ENCODE results near the gene ZBTB21. TPM values are rescaled to one million over a fixed set of nuclear protein-coding genes. Genes with fewer than 3 reads are reported as not detected.

The ZBTB21 gene
- total RNA-seq, 1 donor from 2014 or later = 21.2 TPM

GRCh38 chr21:42037516-42037915 is 27.4 kb upstream of the ZBTB21 start:
- Mint-ChIP-seq H3K27me3 (ENCODE audit: low read depth) (no peaks in the 10 kb centered on the region), H3K9me3 (ENCODE audit: low read depth) (peaks cover 6% of the 10 kb centered on the region)

DNA sequence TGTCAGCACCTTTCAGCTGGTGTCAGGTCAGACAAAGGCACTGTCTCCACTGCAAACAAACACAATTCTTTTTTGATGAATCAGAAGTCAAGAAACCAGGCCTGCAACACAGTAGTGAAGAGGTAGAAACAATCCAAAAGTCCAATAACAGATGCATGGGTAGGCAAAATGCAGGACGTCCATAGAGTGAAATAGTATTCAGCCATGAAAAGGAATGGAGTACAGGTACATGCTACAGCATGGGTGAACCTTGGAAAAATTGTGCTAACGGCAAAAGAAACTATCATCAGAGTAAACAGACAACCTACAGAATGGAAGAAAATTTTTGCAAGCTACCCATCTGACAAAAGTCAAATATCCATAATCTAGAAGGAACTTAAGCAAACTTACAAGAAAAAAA is 26.2 kb upstream of the ZBTB21 start:
- Mint-ChIP-seq H3K9me3 (ENCODE audit: low read depth) (peaks cover 6% of the 10 kb centered on the region), H3K4me1 (ENCODE audit: low read depth) (peaks cover 19% of the 10 kb centered on the region), H3K27me3 (ENCODE audit: low read depth) (no peaks in the 10 kb centered on the region), H3K27ac (ENCODE audit: unreplicated experiment) (no peak overlapping the region), H3K4me3 (ENCODE audit: unreplicated experiment) (no peak overlapping the region), H3K36me3 (ENCODE audit: low read depth) (no peaks in the 10 kb centered on the region)
- no peak for DNase-seq (ENCODE audit: low spot score)
- TF ChIP-seq, protein P1, sequence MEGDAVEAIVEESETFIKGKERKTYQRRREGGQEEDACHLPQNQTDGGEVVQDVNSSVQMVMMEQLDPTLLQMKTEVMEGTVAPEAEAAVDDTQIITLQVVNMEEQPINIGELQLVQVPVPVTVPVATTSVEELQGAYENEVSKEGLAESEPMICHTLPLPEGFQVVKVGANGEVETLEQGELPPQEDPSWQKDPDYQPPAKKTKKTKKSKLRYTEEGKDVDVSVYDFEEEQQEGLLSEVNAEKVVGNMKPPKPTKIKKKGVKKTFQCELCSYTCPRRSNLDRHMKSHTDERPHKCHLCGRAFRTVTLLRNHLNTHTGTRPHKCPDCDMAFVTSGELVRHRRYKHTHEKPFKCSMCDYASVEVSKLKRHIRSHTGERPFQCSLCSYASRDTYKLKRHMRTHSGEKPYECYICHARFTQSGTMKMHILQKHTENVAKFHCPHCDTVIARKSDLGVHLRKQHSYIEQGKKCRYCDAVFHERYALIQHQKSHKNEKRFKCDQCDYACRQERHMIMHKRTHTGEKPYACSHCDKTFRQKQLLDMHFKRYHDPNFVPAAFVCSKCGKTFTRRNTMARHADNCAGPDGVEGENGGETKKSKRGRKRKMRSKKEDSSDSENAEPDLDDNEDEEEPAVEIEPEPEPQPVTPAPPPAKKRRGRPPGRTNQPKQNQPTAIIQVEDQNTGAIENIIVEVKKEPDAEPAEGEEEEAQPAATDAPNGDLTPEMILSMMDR (IDR thresholded peaks at IDR 0.05) = no peak

More at GRCh38 chr21:42037516-42037915, 27.4 kb upstream of the ZBTB21 start:
- Mint-ChIP-seq H3K27ac (ENCODE audit: unreplicated experiment) (no peak overlapping the region), H3K36me3 (ENCODE audit: low read depth) (no peaks in the 10 kb centered on the region), H3K4me3 (ENCODE audit: unreplicated experiment) (no peak overlapping the region), H3K4me1 (ENCODE audit: low read depth) (peaks cover 24% of the 10 kb centered on the region)
- no peak for DNase-seq (ENCODE audit: low spot score)
- TF ChIP-seq, protein P1 (IDR thresholded peaks at IDR 0.05) = no peak

DNA sequence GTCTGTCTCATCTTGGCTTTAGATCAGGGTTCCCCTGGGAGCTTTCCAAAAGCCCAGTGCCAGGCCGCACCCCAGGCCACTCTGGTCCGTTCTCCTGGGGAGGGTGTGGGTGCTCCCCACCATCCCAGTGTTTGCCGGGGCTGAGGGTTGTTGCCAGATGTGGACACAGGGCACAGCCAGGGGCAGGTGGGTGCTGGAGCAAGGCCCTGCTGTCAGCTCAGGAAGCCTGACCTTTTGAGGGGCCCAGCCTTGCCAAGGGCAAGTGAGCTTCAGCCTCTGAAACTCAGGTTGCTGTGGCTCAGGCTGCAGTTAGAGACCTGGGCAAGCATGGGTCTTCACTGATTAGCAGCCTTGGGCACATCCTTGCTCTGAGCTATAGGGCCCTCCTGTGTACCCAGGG is 22.8 kb upstream of the ZBTB21 start:
- Mint-ChIP-seq H3K27ac (ENCODE audit: unreplicated experiment) (no peak overlapping the region), H3K4me1 (ENCODE audit: low read depth) (no peaks in the 10 kb centered on the region), H3K36me3 (ENCODE audit: low read depth) (no peaks in the 10 kb centered on the region), H3K9me3 (ENCODE audit: low read depth) (peaks cover 3% of the 10 kb centered on the region), H3K4me3 (ENCODE audit: unreplicated experiment) (no peak overlapping the region), H3K27me3 (ENCODE audit: low read depth) (no peaks in the 10 kb centered on the region)
- DNase-seq (ENCODE audit: low spot score) = peak; percentile 86
- TF ChIP-seq, protein P1 (IDR thresholded peaks at IDR 0.05) = no peak

DNA sequence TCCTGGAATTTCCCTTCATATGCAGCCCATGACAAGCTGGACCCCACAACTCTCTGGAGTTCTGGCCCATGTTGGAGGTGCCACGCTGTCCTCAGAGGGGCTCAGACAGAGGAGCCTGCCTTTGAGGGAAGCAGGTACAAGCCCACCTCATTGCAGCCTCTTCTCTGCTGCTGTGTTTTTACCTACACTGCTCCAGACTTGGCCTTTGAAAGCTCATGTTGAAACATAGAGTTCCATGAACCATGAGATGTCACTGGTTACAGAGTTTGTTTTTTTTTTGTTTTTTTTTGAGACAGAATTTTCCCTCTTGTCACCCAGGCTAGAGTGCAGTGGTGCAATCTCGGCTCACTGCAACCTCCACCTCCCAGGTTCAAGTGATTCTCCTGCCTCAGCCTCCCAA is 22.1 kb upstream of the ZBTB21 start:
- Mint-ChIP-seq H3K4me3 (ENCODE audit: unreplicated experiment) (no peak overlapping the region), H3K36me3 (ENCODE audit: low read depth) (no peaks in the 10 kb centered on the region), H3K4me1 (ENCODE audit: low read depth) (no peaks in the 10 kb centered on the region), H3K27me3 (ENCODE audit: low read depth) (no peaks in the 10 kb centered on the region), H3K9me3 (ENCODE audit: low read depth) (peaks cover 3% of the 10 kb centered on the region), H3K27ac (ENCODE audit: unreplicated experiment) (no peak overlapping the region)
- TF ChIP-seq, protein P1 (IDR thresholded peaks at IDR 0.05) = no peak
- DNase-seq (ENCODE audit: low spot score) = no peak

DNA sequence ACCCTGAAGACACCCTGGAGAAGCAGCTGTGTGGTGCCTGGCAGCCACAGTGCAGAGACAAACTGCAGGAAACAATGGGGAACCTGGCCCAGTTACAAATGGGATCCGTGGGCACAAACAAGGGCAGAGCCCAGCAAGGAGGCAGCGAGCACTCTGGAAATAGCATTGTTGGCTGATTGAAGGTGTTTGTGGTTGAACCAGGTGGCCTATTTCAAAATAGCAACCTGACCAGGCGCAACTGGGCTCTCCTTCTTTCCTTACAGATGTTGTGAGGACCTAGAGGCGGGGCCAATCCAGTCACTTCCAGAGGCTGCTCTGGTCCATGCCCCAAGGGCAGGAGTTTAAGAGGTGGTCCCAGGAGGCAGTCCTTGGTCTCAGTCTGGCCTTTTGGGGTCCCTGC is 21.7 kb upstream of the ZBTB21 start:
- Mint-ChIP-seq H3K9me3 (ENCODE audit: low read depth) (peaks cover 3% of the 10 kb centered on the region), H3K36me3 (ENCODE audit: low read depth) (no peaks in the 10 kb centered on the region), H3K27ac (ENCODE audit: unreplicated experiment) (no peak overlapping the region), H3K27me3 (ENCODE audit: low read depth) (no peaks in the 10 kb centered on the region), H3K4me3 (ENCODE audit: unreplicated experiment) (no peak overlapping the region), H3K4me1 (ENCODE audit: low read depth) (no peaks in the 10 kb centered on the region)
- DNase-seq (ENCODE audit: low spot score) = no peak
- TF ChIP-seq, protein P1 (IDR thresholded peaks at IDR 0.05) = no peak

Data from chondrocyte (in vitro differentiated cells).